ENCODE results near the gene ATP8B3. TPM values are rescaled to one million over a fixed set of nuclear protein-coding genes. Genes with fewer than 3 reads are reported as not detected.
A peak's percentile ranks its signal among the peaks of the same experiment; 100 is the strongest.

Gene ATP8B3
- total and polyA plus RNA-seq, 9 of the 15 experiments (the other 6 are each of a cell fraction or from before 2014, with no cell fraction given) = 1.2 to 12.3 (median 3.8) TPM

- no peak for TF ChIP-seq PRMT5 (CRISPR knock-in tag; IDR thresholded peaks at IDR 0.05)
- no peak for TF ChIP-seq SFPQ (IDR thresholded peaks at IDR 0.05; ENCODE audit: low read depth, low read length)
- no peak for TF ChIP-seq TAF9B (IDR thresholded peaks at IDR 0.05; ENCODE audit: partially characterized antibody)
- no peak for TF ChIP-seq RBM17 (IDR thresholded peaks at IDR 0.05; ENCODE audit: borderline replicate concordance, low read depth, low read length)
- TF ChIP-seq DMBX1 (CRISPR knock-in tag; IDR thresholded peaks at IDR 0.05; ENCODE audit: borderline replicate concordance) = peak; percentile 77; the same call in 1 of the 2 replicates
- no peak for TF ChIP-seq GTF3C2 (IDR thresholded peaks at IDR 0.05; ENCODE audit: borderline replicate concordance, extremely low read depth, insufficient read length)
- no peak for TF ChIP-seq HNRNPK (IDR thresholded peaks at IDR 0.05; ENCODE audit: low read depth, low read length, poor library complexity, severe bottlenecking)
- no peak for TF ChIP-seq POLR2B (IDR thresholded peaks at IDR 0.05; ENCODE audit: low read depth, partially characterized antibody)
- TF ChIP-seq USF1 (CRISPR knock-in tag; IDR thresholded peaks at IDR 0.05) = no peak
- TF ChIP-seq ZNF507 (tag; conservative IDR thresholded peaks at IDR 0.05) = no peak
- no peak for TF ChIP-seq FOXK1 (CRISPR knock-in tag; IDR thresholded peaks at IDR 0.05; ENCODE audit: borderline replicate concordance)
- TF ChIP-seq PRDM10 (IDR thresholded peaks at IDR 0.05; ENCODE audit: partially characterized antibody) = peak; percentile 98
- no peak for TF ChIP-seq LARP7 (IDR thresholded peaks at IDR 0.05)
- TF ChIP-seq FOXJ3 (CRISPR knock-in tag; IDR thresholded peaks at IDR 0.05) = no peak
- TF ChIP-seq THRAP3 (IDR thresholded peaks at IDR 0.05; ENCODE audit: borderline replicate concordance) = no peak
- no peak for TF ChIP-seq CHD4 (IDR thresholded peaks at IDR 0.05; ENCODE audit: insufficient read depth, insufficient replicate concordance, low read depth, low read length, poor library complexity, severe bottlenecking)
- TF ChIP-seq IFI16 (CRISPR knock-in tag; IDR thresholded peaks at IDR 0.05) = no peak
- no peak for TF ChIP-seq YBX1 (IDR thresholded peaks at IDR 0.05)
Measured at GRCh38 chr19:1836458-1837221, 24.6 kb upstream of the ATP8B3 start (continued).
